Activated CD8-positive, alpha-beta memory T cell treated with anti-CD3 and anti-CD28 coated beads, Interleukin-2, amount 50 U/mL, for 1 hour (primary cell): ENCODE measurements around the gene SUN2.

Experiments used
- DNase-seq: peaks from one replicate; pipeline ENCODE4 v3.0.0-alpha.2; 2020; ENCODE audit errors: extremely low read depth

Gene SUN2

GRCh38 chr22:38733724-38734381, 21.9 kb downstream of the SUN2 start:
- DNase-seq: no peak

GRCh38 chr22:38733329-38733723, 22.5 kb downstream of the SUN2 start:
- no peak for DNase-seq

DNA sequence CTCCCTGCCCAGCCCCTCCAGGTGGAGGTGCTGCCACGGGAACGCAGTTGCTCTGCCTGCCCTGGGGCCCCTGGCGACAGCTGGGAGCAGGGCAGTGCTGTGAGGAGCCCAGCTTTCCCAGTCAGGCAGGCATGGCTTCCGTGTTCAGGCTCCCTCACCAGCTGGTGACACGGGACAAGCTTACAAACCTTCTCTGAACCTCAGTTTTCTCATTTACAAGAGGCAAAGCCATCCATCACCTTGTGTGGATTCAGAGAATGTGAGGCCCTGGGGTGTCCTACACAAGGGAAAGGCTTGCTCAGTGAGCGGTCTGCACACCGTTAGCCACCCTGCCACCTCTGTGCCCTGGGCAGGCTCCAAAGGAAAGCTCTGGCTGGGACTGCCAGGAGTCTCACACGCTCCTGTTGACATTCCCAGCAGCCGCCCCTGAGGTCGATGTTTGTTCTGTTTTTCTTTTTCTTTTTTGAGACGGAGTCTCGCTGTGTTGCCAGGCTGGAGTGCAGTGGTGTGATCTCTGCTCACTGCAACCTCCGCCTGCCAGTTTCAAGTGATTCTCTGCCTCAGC, 23.5 kb downstream of the SUN2 start:
- no peak for DNase-seq

- no peak for DNase-seq
Observed at GRCh38 chr22:38731703-38732161, 24.1 kb downstream of the SUN2 start.

DNA sequence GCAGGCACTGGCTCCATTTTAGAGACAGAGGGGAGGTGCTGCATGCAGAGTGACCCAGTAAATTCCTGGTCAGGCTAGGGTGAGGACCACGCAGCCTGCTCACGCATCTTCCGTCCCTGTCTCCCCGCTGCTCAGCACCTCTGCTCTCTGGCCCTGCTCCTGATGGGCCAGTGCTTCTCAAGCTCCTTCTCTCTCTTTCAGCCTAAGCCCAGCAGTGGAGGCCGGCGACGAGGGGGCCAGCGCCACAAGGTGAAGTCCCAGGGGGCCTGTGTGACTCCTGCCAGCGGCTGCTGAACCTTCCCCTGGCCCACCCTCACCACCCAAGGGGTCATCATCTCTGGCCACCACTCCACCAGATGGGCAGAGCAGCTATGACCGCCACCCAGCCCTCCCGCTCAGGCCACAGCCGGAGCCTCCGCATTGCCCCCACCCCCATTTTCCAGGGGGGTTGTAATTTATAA, 25.4 kb downstream of the SUN2 start:
- DNase-seq: no peak

DNA sequence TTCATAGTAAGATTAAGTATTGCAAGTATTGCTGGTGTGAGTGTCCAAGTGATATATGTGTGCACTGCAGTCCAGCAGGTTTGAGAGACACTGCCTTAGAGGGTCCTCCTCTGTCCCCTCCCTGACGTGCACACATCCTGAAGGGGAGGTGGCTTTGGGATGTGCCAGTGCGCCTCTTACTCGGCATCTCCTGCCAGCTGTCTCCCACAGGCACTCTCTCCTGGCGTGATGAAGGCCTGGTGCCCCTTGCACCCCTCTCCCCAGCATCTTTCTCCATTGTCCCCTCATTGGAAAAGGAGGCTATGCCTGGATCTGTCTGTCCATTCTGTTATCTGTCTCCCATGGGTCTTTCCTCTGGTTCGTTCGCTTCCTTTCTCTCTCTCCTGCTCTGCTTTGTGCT, 25.9 kb downstream of the SUN2 start:
- DNase-seq: no peak

GRCh38 chr22:38728871-38729796, 26.7 kb downstream of the SUN2 start:
- no peak for DNase-seq

GRCh38 chr22:38727530-38728451, 28.0 kb downstream of the SUN2 start:
- DNase-seq: no peak

GRCh38 chr22:38727123-38727522, 28.7 kb downstream of the SUN2 start:
- no peak for DNase-seq

GRCh38 chr22:38725900-38726655, 29.7 kb downstream of the SUN2 start:
- DNase-seq: no peak

DNA sequence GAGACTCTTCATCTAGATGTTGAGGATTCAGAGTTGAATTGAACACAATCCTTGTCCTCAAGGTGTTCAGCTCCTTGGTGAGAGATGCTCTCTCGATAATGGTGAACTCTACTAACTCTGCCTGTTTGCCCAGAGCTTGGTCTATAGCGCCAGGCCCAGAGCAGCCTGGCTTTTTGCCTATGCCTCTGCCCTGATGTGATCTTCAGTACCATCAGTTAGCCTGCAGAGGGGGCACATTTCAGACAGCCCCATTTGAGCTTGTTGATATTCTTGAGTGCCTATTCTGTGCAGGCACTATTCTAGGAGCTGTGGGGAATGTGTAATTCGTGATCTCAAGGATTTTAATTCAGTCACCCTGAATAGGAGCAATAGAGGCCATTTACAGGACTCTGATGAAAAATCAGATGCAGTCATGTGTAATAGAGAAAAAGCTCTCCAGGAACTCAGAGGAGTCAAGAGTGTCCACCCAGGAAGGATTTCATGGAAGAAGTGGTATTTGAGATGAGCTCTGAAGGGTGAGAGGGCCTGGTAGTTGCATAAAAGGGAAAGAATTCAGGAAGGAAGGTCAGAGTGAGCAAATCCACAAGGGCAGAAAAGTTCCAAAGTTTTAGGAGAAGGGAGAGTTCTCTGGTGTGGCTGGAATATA, 30.7 kb downstream of the SUN2 start:
- DNase-seq: no peak

- DNase-seq: no peak
Observed at GRCh38 chr22:38724176-38724575, 31.6 kb downstream of the SUN2 start.

- DNase-seq: no peak
Observed at GRCh38 chr22:38721551-38721950, 34.2 kb downstream of the SUN2 start.

DNA sequence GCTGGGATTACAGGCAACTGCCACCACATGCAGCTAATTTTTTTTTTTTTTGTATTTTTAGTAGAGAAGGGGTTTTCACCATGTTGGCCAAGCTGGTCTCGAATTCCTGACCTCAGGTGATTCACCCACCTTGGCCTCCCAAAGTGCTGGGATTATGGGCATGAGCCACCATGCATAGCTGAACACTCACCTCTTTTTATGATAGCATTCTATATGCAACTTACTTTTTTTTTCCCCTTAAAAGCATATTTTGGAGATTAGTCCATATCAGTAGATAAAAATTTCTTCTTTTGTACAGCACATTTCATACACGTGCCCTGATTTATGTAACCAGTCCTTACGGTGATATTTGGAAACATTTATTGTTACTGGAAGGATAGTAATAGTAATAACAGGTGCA, 35.4 kb downstream of the SUN2 start:
- no peak for DNase-seq

DNA sequence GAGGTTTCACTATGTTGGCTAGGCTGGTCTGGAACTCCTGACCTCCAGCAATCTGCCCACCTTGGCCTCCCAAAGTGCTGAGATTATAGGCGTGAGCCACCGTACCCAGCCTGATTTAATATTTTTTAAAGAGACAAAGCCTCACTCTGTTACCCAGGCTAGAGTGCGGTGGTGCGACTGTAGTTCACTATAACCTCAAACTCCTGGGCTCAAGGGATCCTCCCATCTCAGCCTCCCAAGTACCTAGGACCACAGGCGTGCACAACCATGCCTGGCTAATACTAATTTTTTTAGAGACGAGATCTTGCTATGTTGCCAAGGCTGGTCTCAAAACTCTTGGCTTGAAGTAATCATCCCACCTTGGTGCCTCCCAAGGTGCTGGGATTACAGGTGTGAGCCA, 36.6 kb downstream of the SUN2 start:
- no peak for DNase-seq

- DNase-seq: no peak
Observed at GRCh38 chr22:38718414-38718813, 37.4 kb downstream of the SUN2 start.

DNA sequence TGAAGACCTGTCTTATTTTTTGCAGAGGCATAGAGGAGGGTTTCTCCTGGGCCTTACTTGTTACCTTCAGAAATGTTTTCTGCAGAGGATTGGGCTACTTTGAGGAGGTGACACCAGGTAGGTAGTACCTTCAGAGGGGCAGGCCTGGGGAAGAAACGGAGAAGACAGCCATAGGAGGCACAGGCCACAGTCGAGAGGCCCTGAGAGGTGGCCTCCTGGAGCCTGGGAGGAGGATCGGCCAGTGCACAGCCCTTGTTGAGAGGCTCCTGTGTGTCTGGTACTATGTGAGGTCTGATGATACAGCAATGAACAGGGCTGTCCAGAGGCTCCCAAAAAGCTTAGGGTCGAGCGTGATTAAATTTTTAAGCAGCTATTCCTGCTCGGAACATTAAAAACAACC, 38.6 kb downstream of the SUN2 start:
- DNase-seq: no peak

DNA sequence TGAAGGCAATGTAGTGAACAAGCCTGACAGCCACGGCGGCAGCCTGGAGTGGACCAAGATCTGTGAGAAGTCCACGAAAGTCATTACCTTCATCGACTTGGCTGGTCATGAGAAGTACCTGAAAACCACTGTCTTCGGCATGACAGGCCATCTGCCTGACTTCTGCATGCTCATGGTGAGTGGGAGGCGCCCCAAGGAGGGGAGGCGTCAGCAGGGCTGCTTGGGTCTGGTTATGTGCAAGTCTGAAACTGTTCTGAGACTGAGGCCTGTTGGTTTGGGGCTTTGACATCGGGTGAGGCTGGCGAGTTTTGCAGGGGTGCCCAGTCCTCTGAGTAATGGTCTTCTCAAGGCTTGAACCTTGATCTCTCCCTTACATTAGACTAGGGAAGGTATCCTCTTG, 39.0 kb downstream of the SUN2 start:
- no peak for DNase-seq

- DNase-seq: no peak
Observed at GRCh38 chr22:38716271-38716670, 39.5 kb downstream of the SUN2 start.

- no peak for DNase-seq
Observed at GRCh38 chr22:38715852-38716251, 39.9 kb downstream of the SUN2 start.
